ENCODE results near the gene ARHGAP29.

ARHGAP29 gene

GRCh38 chr1:94194079-94194865 lies 43.1 kb downstream of the ARHGAP29 start (continued):
- TF ChIP-seq ZFP41 (tag by site-specific recombination; IDR thresholded peaks at IDR 0.05; ENCODE audit: borderline replicate concordance), result no peak

GRCh38 chr1:94193128-94193527 lies 44.3 kb downstream of the ARHGAP29 start:
- Histone ChIP-seq H3K36me3 (ENCODE audit: control insufficient read depth in 2 of 2, insufficient read depth in 1 of 2, low read length in 2 of 2) (peaks cover 0 to 7% of the 10 kb centered on the region in 2 experiments; a peak in 2 of 3 replicates), H3K27ac (ENCODE audit: extremely low read depth, low read depth, low read length) (no peak overlapping the region), H3K9me3 (ENCODE audit: control insufficient read depth, insufficient read depth, low read depth, low read length) (no peaks in the 10 kb centered on the region), H3K4me1 (ENCODE audit: control insufficient read depth, insufficient read depth, low read length) (no peaks in the 10 kb centered on the region), H3K4me3 (ENCODE audit: low read depth, low read length) (no peak overlapping the region)
- ChIA-PET CTCF (interaction anchor here (0.7 kb wide), 1 partner anchor 131 kb away, joined by 3 read pairs; no protein-coding TSS in a partner anchor), POLR2A (no interaction called here)
- TF ChIP-seq ZNF239 (tag by site-specific recombination; IDR thresholded peaks at IDR 0.05), result no peak
- TF ChIP-seq ATF2 (tag by site-specific recombination; IDR thresholded peaks at IDR 0.05; ENCODE audit: low read depth), result no peak
- TF ChIP-seq ZFP69B (tag by site-specific recombination; IDR thresholded peaks at IDR 0.05), result no peak
- TF ChIP-seq ZNF621 (tag by site-specific recombination; IDR thresholded peaks at IDR 0.05), result no peak
- TF ChIP-seq ZNF558 (tag by site-specific recombination; IDR thresholded peaks at IDR 0.05), result no peak

DNA sequence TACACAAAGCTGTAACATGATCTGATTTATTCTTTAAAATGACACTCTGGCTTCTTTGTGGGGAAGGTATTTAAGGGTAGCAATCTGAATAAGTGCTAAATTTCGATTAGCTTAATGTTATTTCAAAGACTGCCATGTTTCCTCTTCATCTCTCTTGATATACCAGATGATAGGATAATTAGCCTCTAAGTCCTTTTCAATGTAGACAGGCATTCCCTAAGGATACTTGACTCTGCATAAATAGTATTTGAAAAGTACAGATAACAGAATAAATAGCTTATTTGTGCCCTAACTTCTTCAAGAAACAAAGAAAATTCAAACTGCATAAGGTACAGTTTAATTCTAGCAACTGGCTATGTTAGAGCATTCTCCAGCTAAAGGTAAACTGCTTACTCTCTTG lies 46.2 kb downstream of the ARHGAP29 start:
- Histone ChIP-seq H3K4me3 (ENCODE audit: low read depth, low read length) (no peak overlapping the region), H3K9me3 (ENCODE audit: control insufficient read depth, insufficient read depth, low read depth, low read length) (no peaks in the 10 kb centered on the region), H3K27ac (ENCODE audit: extremely low read depth, low read depth, low read length) (no peak overlapping the region), H3K4me1 (ENCODE audit: control insufficient read depth, insufficient read depth, low read length) (no peaks in the 10 kb centered on the region), H3K36me3 (ENCODE audit: control insufficient read depth in 2 of 2, insufficient read depth in 1 of 2, low read length in 2 of 2) (peaks cover 0 to 7% of the 10 kb centered on the region in 2 experiments; a peak in 1 of 3 replicates)
- POLR2A ChIA-PET, result no interaction called here
- TF ChIP-seq ZNF626 (tag by site-specific recombination; IDR thresholded peaks at IDR 0.05) (no peak), ATF2 (tag by site-specific recombination; IDR thresholded peaks at IDR 0.05; ENCODE audit: low read depth) (no peak), CTCF (tag by site-specific recombination; IDR thresholded peaks at IDR 0.05) (no peak), ZNF223 (tag by site-specific recombination; IDR thresholded peaks at IDR 0.05) (no peak), ZNF837 (tag by site-specific recombination; IDR thresholded peaks at IDR 0.05) (no peak), ZNF266 (tag by site-specific recombination; IDR thresholded peaks at IDR 0.05; ENCODE audit: low read depth) (no peak), BCL11A (tag by site-specific recombination; IDR thresholded peaks at IDR 0.05; ENCODE audit: low read depth) (no peak), ZNF585B (tag by site-specific recombination; IDR thresholded peaks at IDR 0.05) (no peak), ZNF23 (tag by site-specific recombination; IDR thresholded peaks at IDR 0.05; ENCODE audit: borderline replicate concordance) (no peak), ZNF157 (tag by site-specific recombination; IDR thresholded peaks at IDR 0.05) (no peak), MEIS1 (CRISPR knock-in tag; IDR thresholded peaks at IDR 0.05; ENCODE audit: borderline replicate concordance) (no peak), ZFP3 (tag by site-specific recombination; IDR thresholded peaks at IDR 0.05; ENCODE audit: low read depth) (no peak), ZNF302 (tag by site-specific recombination; IDR thresholded peaks at IDR 0.05; ENCODE audit: low read depth) (no peak)
- TF ChIP-seq, protein P1, sequence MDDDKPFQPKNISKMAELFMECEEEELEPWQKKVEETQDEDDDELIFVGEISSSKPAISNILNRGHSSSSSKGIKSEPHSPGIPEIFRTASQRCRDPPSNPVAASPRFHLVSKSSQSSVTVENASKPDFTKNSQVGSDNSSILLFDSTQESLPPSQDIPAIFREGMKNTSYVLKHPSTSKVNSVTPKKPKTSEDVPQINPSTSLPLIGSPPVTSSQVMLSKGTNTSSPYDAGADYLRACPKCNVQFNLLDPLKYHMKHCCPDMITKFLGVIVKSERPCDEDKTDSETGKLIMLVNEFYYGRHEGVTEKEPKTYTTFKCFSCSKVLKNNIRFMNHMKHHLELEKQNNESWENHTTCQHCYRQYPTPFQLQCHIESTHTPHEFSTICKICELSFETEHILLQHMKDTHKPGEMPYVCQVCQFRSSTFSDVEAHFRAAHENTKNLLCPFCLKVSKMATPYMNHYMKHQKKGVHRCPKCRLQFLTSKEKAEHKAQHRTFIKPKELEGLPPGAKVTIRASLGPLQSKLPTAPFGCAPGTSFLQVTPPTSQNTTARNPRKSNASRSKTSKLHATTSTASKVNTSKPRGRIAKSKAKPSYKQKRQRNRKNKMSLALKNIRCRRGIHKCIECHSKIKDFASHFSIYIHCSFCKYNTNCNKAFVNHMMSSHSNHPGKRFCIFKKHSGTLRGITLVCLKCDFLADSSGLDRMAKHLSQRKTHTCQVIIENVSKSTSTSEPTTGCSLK (tag by site-specific recombination; IDR thresholded peaks at IDR 0.05), result no peak
- CTCF ChIA-PET, result interaction anchor here (0.5 to 2.0 kb wide), 5 partner anchors 35 to 146 kb away, joined by 3 to 5 read pairs (median 4); no protein-coding TSS in a partner anchor

Data from HEK293 (cell line).